AG04449 (cell line): ENCODE measurements around the gene SLC4A7.

Experiments used
- CTCF ChIA-PET: fragments of 350-600 bp; formaldehyde crosslinking; extraction: SDS; loops from one replicate; lab custom pipeline; 2021; ENCODE audit warnings: antibody characterized with exemption; lab: Yijun Ruan, JAX
- POLR2A ChIA-PET: fragments of 400-600, 350-600 bp; formaldehyde crosslinking; extraction: SDS; loops from one replicate; lab custom pipeline; 2020; ENCODE audit warnings: antibody characterized with exemption, inconsistent platforms; lab: Yijun Ruan, JAX
- DNase-seq: peaks from one replicate; pipeline ENCODE4 v3.0.0-alpha.2; 2010; ENCODE audit warnings: low read depth, low spot score
- H3K4me3 ChIP-seq: 2 replicates; pipeline ENCODE4 v1.5.1; 2011; ENCODE audit warnings: low read depth, mild to moderate bottlenecking, control low read depth, low read length
- TF ChIP-seq, protein P1 (sequence below): IDR thresholded peaks from one replicate; pipeline ENCODE4 v1.5.1; 2011; ENCODE audit warnings: mild to moderate bottlenecking, moderate library complexity, low read length, control low read depth, inconsistent platforms; ENCODE audit not compliant: insufficient read depth; ENCODE audit errors: missing control alignments

SLC4A7 gene

DNA sequence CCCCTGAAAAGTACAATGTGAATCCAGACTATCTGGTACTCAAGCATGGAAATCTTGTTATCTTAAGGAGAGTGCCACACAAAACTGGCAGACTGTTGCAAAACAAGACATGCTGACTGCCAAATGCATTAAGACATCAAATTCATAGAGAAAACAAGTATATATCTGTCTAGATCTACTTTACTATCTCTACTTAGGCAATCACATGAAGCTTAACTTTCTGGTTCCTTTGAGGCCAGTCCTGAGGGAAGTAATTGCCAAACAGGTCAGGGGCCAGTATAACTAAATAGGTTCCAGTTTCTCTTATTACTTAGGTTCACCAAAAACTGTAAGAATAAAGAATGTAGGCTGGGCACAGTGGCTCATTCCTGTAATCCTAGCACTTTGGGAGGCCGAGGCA is 15.9 kb upstream of the SLC4A7 start:
- POLR2A ChIA-PET = no interaction called here
- CTCF ChIA-PET = no interaction called here
- TF ChIP-seq, protein P1, sequence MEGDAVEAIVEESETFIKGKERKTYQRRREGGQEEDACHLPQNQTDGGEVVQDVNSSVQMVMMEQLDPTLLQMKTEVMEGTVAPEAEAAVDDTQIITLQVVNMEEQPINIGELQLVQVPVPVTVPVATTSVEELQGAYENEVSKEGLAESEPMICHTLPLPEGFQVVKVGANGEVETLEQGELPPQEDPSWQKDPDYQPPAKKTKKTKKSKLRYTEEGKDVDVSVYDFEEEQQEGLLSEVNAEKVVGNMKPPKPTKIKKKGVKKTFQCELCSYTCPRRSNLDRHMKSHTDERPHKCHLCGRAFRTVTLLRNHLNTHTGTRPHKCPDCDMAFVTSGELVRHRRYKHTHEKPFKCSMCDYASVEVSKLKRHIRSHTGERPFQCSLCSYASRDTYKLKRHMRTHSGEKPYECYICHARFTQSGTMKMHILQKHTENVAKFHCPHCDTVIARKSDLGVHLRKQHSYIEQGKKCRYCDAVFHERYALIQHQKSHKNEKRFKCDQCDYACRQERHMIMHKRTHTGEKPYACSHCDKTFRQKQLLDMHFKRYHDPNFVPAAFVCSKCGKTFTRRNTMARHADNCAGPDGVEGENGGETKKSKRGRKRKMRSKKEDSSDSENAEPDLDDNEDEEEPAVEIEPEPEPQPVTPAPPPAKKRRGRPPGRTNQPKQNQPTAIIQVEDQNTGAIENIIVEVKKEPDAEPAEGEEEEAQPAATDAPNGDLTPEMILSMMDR = no peak
- no peak for DNase-seq
- H3K4me3 ChIP-seq = no peak overlapping the region

DNA sequence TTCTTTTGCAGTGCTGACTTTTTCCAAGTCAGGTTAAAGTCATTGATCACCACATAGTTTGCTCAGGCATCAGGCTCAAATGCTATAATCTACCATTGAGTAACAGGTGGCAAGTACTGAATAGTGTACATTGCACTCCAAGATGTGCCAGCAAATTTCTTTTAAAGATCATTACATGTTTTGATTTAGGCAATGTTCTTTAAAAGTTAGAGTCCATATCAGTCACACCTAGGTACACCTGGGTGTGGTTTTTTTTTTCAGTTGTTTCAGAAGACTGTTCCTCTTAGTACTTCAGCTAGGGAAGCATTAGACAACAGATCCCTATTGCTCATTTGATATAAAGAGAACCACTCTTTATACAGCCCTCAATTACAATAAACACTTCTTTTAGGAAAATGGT is 10.6 kb upstream of the SLC4A7 start:
- TF ChIP-seq, protein P1 = no peak
- H3K4me3 ChIP-seq = no peak overlapping the region
- ChIA-PET CTCF (no interaction called here), POLR2A (no interaction called here)
- DNase-seq = no peak

DNA sequence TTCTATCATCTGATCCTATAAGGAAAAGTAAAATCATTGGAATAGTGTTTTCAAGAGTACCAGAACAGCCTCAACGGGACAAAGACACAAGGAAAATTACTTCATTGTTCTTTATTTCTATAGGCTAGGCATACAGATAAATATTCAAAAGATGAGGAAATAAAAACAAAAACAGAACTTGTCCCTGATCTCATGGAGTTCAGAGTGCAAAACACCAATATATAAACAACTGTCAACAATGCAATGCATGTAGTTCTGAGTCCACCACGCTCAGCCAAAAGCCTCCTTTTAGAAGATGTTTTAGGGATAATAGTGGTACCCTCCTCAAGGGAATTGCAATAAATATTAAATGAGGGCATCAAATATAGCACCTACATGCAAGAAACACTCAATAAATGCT is 4.6 kb upstream of the SLC4A7 start:
- CTCF ChIA-PET = no interaction called here
- POLR2A ChIA-PET = interaction anchor here (0.6 kb wide), 1 partner anchor 845 kb away, joined by 3 read pairs; no protein-coding TSS in a partner anchor
- H3K4me3 ChIP-seq = no peak overlapping the region
- TF ChIP-seq, protein P1 = no peak
- no peak for DNase-seq

DNA sequence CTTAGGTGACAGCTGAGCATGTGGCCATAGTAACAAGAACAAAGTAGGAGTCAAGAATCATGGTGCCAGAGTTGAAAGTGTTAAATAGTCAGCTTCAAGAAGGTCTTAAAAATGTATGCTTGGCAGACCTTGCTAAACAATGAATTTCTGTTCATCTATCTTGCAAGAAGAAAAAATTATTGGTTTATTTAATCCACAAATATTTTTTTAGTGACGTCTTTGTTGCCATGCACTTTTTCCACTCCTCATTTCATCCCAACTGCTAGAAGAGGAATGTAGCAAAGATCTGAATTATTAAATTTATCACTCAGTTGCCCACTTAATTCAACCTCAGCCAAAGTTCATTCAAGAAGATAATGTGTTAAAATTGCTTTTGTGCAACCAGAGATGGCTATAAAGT is 3.2 kb upstream of the SLC4A7 start:
- ChIA-PET CTCF (interaction anchor here (1.0 to 2.8 kb wide), 3 partner anchors 9 to 224 kb away, joined by 3 to 14 read pairs (median 4); no protein-coding TSS in a partner anchor), POLR2A (no interaction called here)
- H3K4me3 ChIP-seq = no peak overlapping the region
- DNase-seq = no peak
- TF ChIP-seq, protein P1 = no peak

DNA sequence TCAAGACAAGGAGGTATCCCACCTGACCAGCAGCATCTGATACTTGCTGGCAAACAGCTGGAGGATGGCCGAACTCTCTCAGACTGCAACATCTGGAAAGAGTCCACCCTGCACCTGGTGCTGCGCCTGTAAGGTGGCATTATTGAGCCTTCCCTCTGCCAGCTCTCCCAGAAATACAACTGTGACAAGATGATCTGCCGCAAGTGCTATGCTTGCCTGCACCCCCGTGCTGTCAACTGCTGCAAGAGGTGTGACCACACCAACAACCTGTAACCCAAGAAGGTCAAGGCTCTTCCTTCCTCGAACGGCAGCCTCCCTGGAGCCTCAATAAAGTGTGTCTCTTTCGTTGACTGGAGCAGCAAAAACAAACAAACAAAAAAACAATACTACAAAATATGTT is 2.2 kb upstream of the SLC4A7 start:
- no peak overlapping the region for H3K4me3 ChIP-seq
- DNase-seq = no peak
- ChIA-PET CTCF (interaction anchor here (1.1 to 2.8 kb wide), 4 partner anchors 10 to 225 kb away, joined by 3 to 14 read pairs (median 4); no protein-coding TSS in a partner anchor), POLR2A (no interaction called here)
- TF ChIP-seq, protein P1 = no peak

DNA sequence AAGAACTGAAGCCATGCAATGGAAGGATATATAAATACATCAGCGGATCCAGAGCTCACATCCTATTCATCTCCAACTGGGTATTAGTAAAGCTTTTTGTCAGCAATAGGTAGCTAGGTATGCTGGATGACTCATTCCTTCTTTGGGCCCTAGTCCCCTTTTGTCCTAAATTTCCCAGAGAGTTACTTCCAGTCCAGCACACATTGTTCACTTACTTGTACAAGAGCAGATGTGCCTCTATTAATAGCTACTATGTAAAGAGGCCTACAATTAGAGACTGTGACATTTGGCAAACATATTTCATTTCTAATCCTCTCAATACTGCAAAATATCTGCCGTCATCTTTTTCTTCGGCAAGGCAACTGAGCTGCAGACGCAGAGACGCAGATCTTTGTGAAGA is 1.7 kb upstream of the SLC4A7 start:
- no peak overlapping the region for H3K4me3 ChIP-seq
- DNase-seq = no peak
- TF ChIP-seq, protein P1 = no peak
- ChIA-PET POLR2A (no interaction called here), CTCF (interaction anchor here (1.1 to 2.8 kb wide), 4 partner anchors 11 to 226 kb away, joined by 3 to 14 read pairs (median 4); no protein-coding TSS in a partner anchor)
